ENCODE data around the gene HBS1L. TPM values are rescaled to one million over a fixed set of nuclear protein-coding genes. Genes with fewer than 3 reads are reported as not detected.

The HBS1L gene
- total RNA-seq, 4 donors from 2014 or later: 35.4 to 50.2 (median 45.5) TPM

GRCh38 chr6:135037541-135037940 is 17.1 kb downstream of the HBS1L start:
- no peak for TF ChIP-seq CTCF (IDR thresholded peaks at IDR 0.05; ENCODE audit: low read depth)

- no peak for TF ChIP-seq CTCF (IDR thresholded peaks at IDR 0.05; ENCODE audit: low read depth)
Observed at GRCh38 chr6:135036731-135037420, 17.7 kb downstream of the HBS1L start.

GRCh38 chr6:135033238-135033637 is 21.4 kb downstream of the HBS1L start:
- no peak for TF ChIP-seq CTCF (IDR thresholded peaks at IDR 0.05; ENCODE audit: low read depth)

GRCh38 chr6:135030532-135031178 is 24.0 kb downstream of the HBS1L start:
- TF ChIP-seq CTCF (IDR thresholded peaks at IDR 0.05; ENCODE audit: low read depth): no peak

GRCh38 chr6:135030056-135030473 is 24.6 kb downstream of the HBS1L start:
- TF ChIP-seq CTCF (IDR thresholded peaks at IDR 0.05; ENCODE audit: low read depth): no peak

GRCh38 chr6:135025775-135026174 is 28.8 kb downstream of the HBS1L start:
- no peak for TF ChIP-seq CTCF (IDR thresholded peaks at IDR 0.05; ENCODE audit: low read depth)

GRCh38 chr6:135025175-135025574 is 29.4 kb downstream of the HBS1L start:
- TF ChIP-seq CTCF (IDR thresholded peaks at IDR 0.05; ENCODE audit: low read depth): no peak
